ENCODE measurements around the gene LGALS9C.
"Not testable (repeated sequence)": the region's sequence is repeated elsewhere in the genome, so short reads cannot be mapped to it uniquely, and the experiment has no call there.

The LGALS9C gene

DNA sequence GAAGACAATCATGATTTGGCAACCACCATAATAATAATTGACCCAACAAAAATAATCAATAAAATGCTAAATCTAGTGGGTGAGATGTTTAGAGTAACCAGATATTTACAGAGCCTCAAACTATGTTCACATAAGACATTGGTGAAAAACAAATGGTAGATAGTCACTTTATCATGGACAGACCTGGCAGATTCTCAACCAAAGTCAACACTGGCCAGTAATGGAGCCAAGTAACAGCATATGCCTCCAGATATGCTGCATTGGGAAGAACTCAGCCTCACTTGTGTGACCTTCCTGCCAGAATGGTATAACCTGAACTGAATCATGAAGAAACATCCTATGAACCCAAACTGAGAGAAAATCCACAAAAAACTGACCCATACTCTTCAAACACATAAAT lies 53.8 kb downstream of the LGALS9C start:
- DNase-seq (ENCODE audit: low read depth in 2 of 2), result not testable (repeated sequence)

DNA sequence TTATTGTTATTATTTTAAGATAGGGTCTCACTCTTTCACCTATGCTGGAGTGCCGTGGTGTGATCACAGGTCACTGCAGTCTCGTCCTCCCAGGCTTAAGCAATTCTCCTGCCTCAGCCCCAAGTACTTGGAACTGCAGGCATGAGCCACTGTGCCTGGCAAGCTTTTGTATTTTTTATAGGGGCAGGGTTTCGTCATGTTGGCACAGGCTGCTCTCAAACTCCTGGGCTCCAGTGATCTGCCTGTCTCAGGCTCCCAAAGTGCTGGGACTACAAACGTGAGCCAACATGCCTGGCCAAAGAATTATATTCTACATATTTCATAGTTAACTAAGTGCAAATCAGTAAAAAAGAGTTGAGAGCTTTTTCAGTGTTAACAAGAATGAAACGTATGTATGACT lies 65.6 kb downstream of the LGALS9C start:
- not testable (repeated sequence) for DNase-seq (ENCODE audit: low read depth in 2 of 2)

DNA sequence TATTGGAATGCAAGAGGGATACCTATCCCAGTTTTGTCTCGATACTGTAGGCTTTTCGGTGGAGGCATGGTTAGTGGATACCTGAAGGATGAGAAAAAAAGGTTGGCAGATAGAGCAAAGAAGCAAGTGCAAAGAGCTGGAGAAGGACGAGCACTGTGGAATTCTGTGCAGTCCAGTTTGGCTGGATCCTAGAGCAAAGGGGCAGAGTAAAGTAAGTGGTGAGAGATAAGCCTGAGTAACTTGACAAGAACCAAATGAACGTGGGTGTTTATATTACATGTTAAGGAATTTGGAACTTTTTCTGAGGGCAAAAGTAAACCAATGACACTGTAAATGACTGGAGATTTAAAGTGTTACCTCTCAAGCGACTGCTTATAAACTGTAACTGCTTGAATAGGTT lies 66.3 kb downstream of the LGALS9C start:
- not testable (repeated sequence) for DNase-seq (ENCODE audit: low read depth in 2 of 2)
